NCI-H146 treated with DMSO at 0.1 percent for 48 hours (cell line): Measurements from ENCODE around the gene OR2K2.
"Not testable (repeated sequence)": the region's sequence is repeated elsewhere in the genome, so short reads cannot be mapped to it uniquely, and the experiment has no call there.

Source experiments
- DNase-seq: peaks from one replicate; lab custom pipeline; 2025; ENCODE audit not compliant: unreplicated experiment; lab: John Stamatoyannopoulos, UW

OR2K2 gene

DNA sequence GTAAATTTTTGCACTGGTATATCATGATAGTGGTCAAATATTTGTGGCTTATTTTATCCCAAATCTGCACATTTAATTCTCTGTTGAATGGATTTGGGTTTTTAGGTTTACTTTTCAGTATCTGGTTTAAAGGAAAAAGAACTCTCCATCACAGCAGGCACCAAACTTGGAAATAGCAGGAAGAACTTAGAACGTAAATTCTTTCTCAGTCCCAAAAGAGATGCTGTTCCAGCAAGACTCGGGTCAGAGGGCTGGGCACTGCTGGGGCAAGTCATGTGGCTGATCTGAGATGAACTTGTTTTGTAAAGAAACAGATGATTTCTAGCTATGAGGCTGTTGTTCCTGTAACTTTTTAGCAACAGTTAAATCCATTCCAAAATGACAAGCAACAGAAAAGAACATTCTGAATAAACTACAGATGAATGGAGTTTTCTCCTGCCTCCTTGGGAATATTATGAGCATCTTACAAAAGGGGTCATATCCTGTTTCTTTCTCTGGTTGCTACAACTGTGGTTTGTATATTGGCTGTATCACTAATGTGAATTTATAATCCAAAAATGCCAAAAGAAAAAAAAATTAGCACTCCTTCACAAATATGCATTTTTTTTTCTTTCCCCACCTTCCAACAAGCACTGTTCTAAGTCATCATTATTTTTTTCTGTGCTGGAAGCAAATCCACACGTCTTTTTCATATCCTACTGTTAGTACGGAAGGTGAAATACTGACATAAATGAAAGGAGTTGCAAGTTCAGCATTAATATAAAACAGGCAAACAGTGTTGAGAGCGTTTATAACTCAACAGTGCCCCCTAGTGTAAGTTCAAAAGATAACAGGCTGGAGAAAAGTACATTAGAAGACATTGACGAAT lies 31.1 kb downstream of the OR2K2 start:
- peak; percentile 6 for DNase-seq

DNA sequence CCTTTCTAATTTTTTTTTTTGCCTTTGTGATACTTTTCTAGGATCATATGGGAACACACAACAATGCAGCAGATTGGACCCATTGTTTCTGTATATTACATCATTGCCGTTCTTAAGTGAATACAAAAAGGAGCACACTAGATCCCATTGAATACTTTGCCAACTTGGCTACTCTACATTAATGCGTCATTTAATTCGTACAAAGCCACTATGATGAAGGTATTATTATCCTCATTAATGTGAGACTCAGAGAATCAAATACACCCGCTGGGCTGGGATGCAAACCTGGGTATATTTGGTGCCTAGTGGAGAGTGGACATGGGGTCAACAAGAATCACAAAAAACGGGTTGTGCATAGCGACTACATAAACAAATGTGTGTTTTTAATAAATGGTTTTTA lies 31.9 kb downstream of the OR2K2 start:
- DNase-seq: no peak

DNA sequence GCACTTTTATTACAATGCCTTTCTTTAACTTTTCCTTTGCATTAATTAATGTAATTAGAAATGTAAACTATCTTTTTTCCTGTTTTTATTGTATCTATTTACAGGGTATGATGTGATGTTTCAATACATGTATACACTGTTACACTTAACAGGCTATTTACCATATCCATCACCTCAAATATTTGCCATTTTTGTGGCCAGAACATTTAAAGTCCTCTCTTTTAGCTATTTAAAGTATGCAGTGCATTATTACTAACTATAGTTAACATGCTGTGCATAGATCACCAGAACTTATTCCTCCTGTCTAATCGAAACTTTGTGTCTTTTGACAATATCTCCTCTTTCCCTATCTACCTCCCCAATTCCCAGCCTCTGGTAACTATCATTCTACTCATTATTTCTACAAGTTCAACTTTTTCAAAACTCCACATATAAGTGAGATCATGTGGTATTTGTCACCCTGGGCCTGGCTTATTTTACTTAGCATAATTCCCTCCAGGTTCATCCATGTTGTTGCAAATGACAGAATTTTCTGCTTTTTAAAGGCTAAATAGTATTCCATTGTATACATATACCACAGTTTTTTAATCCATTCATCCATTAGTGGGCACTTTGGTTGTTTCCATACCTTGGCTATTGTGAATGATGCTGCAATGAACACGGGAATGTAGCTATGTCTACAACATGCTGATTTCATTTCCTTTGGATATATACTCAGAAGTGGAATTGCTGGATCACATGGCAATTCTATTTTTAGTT lies 32.8 kb downstream of the OR2K2 start:
- DNase-seq: no peak

DNA sequence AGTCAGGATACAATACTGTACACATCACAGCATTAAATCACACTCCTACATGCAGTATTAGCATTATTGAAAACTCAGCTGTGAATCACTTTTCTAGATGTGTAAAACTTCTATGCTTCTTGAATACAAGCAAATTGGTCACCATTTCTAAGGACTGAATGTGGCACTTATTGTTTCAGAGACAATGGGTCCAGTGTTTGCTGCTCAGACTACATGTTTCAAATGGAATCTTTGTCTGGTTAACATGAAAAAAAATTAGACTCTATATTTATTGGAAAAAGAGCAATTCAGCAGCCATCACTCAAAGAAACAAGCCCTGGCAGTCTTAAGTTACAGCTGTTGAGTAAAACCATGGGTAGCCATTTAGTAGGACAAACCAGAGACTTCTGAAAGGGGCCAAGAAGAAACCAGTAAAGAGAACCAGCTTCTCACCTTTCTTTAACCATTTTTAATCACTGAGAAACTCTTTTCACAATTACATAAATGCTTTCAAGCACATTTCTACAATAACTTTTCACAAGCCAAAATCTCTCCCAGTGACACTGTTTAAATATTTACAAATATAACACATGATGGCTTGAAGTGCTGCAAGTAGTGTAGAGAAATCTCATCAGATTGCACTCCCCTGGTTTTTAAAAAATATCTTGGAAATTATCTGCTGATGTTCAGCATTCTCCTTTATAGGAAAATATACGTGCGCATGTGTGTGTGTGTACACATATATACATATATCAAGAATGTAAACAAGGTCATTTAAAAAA lies 35.2 kb downstream of the OR2K2 start:
- DNase-seq: no peak

DNA sequence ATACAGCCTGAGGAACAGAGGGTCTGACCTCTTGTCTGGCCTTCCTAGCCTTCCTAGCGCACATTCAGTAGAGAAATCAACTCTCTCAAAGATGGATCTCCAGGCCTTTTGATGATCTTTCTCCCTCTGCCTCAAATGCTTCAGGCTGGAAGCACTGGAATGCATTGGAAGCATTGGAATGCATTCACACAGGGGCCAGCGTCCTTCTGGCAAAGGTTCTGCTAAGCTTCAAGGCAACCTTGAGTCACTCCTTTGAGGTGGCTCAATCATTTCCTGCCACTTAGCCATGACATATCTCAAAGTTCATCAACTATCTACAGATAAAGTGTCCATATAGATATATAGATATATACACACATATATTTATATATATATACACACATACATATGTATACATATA lies 42.9 kb downstream of the OR2K2 start:
- no peak for DNase-seq

DNA sequence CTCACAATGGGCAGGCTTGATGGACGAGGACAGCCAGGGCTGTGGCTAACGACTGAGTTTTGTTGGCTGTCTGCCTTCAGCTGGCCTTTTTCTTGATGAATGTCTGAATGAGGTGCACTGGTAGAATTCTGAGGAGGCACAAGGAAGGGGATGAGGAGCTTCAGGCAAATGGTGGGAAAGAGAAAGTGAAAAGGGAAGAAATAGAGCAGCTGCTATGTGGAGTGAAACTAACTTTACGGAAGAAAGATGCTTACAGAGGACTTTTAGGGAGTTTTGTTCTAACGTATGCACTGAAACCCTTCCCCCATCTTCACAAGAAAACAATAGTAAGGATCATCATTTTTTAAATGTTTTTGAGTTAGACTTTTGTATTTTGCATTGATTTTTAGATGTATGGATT lies 45.3 kb downstream of the OR2K2 start:
- DNase-seq: no peak

DNA sequence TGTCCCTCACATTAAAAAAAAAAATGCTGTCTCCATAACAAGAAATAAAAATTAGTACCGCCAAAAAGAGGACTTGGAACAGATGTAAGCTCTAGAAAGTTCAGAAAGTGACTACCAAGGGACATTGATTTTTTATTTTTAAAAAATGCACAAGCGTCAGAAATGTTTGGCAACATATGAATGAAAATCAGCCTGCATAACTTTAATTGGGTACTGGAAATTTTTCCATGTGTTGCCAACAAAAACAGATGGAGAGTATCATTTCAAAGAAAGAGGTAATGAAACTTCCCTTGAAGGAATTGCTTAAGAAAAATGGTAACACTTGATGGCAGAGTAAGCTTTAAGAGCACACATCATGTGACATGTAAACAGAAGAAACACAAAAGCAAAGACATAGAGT lies 47.2 kb downstream of the OR2K2 start:
- DNase-seq: no peak

DNA sequence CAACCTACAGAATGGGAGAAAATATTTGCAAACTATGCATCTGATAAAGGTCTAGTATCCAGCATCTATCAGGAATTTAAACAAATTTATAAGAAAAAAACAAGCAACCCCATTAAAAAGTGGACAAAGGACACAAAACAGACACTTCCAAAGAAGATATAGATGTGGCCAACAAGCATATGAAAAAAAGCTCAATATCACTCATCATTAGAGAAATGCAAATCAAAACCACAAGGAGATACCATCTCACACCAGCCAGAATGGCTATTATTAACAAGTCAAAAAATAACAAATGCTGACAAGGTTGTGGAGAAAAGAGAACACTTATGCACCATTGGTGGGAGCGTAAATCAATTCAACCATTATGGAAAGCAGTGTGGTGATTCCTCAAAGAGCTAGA lies 49.2 kb downstream of the OR2K2 start:
- not testable (repeated sequence) for DNase-seq
